ENCODE data around the gene WDR41. TPM values are rescaled to one million over a fixed set of nuclear protein-coding genes. Genes with fewer than 3 reads are reported as not detected.

The WDR41 gene
- total and polyA plus RNA-seq, 7 donors, result 14.3 to 65.6 (median 36.8) TPM

DNA sequence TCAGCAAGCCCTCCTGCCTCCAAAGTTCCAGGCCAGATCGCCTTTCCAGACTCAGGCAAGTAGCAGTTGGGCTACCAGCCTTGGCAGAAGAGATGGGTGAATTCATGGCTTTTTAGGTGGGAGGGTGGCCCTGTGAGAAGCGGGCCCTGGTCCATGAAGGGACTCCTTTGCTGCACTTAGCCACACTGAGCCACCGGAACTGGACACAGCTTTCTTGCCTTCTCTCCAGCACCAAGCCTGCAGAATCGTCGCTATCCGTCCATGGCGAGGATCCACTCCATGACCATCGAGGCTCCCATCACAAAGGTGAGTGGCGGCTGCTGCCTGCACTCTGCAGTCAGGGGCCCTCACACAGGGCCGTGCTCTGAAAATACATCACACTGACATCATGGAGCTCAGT is 85.0 kb downstream of the WDR41 start:
- no peak for DNase-seq
- H3K36me3 ChIP-seq, result no peaks in the 10 kb centered on the region
- intact Hi-C loops (cut with DNase I), result no loop called here
- H3K9me3 ChIP-seq, result no peaks in the 10 kb centered on the region
- no peaks in the 10 kb centered on the region for H3K27me3 ChIP-seq
- H3K27ac ChIP-seq, result no peak overlapping the region
- 93 to 94% methylated on average over 10 of the region's 10 CpGs for whole genome bisulfite sequencing, 2 donors
- H3K4me1 ChIP-seq, result no peaks in the 10 kb centered on the region
- H3K4me3 ChIP-seq, result no peak overlapping the region
- TF ChIP-seq, protein P1, sequence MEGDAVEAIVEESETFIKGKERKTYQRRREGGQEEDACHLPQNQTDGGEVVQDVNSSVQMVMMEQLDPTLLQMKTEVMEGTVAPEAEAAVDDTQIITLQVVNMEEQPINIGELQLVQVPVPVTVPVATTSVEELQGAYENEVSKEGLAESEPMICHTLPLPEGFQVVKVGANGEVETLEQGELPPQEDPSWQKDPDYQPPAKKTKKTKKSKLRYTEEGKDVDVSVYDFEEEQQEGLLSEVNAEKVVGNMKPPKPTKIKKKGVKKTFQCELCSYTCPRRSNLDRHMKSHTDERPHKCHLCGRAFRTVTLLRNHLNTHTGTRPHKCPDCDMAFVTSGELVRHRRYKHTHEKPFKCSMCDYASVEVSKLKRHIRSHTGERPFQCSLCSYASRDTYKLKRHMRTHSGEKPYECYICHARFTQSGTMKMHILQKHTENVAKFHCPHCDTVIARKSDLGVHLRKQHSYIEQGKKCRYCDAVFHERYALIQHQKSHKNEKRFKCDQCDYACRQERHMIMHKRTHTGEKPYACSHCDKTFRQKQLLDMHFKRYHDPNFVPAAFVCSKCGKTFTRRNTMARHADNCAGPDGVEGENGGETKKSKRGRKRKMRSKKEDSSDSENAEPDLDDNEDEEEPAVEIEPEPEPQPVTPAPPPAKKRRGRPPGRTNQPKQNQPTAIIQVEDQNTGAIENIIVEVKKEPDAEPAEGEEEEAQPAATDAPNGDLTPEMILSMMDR (IDR thresholded peaks at IDR 0.05), result no peak
- TF ChIP-seq EP300 (IDR thresholded peaks at IDR 0.05) (no peak), POLR2AphosphoS5 (IDR thresholded peaks at IDR 0.05) (no peak), POLR2A (IDR thresholded peaks at IDR 0.05) (no peak)

DNA sequence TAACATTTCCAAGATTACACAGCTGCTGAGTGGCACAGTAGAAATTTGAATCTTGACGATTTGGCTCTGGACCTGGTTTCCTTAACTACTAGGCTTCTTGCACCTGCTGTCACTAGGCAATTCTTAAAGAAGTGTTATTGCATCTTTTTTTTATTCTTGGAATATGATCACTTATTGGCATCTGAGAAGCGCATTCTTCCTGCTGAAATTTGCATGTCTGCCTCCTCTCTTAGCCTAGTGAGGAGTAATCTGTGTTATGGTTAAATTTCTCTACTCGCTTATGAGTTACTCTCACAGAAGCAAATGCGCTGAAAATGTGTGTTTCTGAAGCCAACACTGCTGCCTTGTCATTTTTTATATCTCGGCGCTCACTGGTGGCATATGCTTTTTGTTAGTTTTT is 89.3 kb downstream of the WDR41 start:
- Histone ChIP-seq H3K36me3 (no peaks in the 10 kb centered on the region), H3K27ac (no peak overlapping the region), H3K27me3 (no peaks in the 10 kb centered on the region), H3K4me3 (no peak overlapping the region), H3K4me1 (peaks cover 0 to 5% (median 0%) of the 10 kb centered on the region in 4 donors), H3K9me3 (no peaks in the 10 kb centered on the region)
- no peak for DNase-seq
- TF ChIP-seq POLR2AphosphoS5 (IDR thresholded peaks at IDR 0.05), result no peak
- no peak for TF ChIP-seq POLR2A (IDR thresholded peaks at IDR 0.05)
- TF ChIP-seq, protein P1 (IDR thresholded peaks at IDR 0.05), result no peak
- no peak for TF ChIP-seq EP300 (IDR thresholded peaks at IDR 0.05)
- 85 to 87% methylated on average over 6 of the region's 6 CpGs for WGBS, 2 donors
- intact Hi-C loops (cut with DNase I), result no loop called here

DNA sequence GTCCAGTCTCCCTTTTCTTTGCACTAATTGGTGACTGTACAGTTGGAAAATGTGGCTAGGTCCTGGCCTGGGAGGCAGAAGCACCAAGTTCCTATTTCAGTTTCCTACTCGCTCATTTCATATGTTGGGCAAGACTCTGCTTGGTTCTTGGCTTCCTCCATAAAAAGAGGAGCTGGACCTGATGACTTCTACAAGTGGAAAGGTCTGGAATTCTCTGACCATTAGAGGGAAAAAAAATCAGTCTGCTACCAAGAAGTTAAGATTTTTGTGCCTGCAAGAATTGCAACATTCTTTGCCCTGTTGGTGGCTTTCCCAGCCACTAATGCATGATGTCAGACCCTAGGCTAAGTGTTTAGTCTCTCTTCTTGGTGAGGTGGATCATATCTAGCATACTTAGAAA is 91.5 kb downstream of the WDR41 start:
- intact Hi-C loops (cut with DNase I), result no loop called here
- no peak for DNase-seq
- 94 to 97% methylated on average over 1 of the region's 1 CpG for WGBS, 2 donors

DNA sequence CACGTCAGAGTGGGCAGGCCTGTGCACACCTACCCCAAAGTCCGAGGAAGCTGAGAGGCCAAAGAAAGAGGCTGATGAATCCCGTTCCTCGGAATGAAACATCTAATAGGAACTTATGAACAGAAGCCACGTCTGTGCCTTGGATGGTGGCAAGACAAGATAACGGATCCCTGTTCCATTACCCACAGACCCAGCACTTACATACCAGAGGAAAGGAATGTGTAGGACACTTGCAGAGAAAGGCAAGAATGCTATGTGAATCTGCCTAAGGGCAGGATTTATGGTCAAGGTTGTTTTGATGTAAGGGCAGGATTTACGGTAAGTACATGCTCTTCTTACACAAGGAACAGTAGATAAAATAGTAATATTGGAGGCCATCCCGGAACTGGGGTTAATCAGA is 93.2 kb downstream of the WDR41 start:
- 91 to 92% methylated on average over 8 of the region's 8 CpGs for WGBS, 2 donors
- intact Hi-C loops (cut with DNase I), result no loop called here
- H3K36me3 ChIP-seq, result no peaks in the 10 kb centered on the region
- peaks cover 0 to 5% (median 0%) of the 10 kb centered on the region in 4 donors for H3K4me1 ChIP-seq
- H3K9me3 ChIP-seq, result no peaks in the 10 kb centered on the region
- DNase-seq, result no peak
- TF ChIP-seq EP300 (IDR thresholded peaks at IDR 0.05) (no peak), POLR2A (IDR thresholded peaks at IDR 0.05) (no peak), POLR2AphosphoS5 (IDR thresholded peaks at IDR 0.05) (no peak)
- TF ChIP-seq, protein P1 (IDR thresholded peaks at IDR 0.05), result no peak
- H3K27me3 ChIP-seq, result no peaks in the 10 kb centered on the region
- H3K27ac ChIP-seq, result no peak overlapping the region
- no peak overlapping the region for H3K4me3 ChIP-seq

More for the DNA sequence above, 91.5 kb downstream of the WDR41 start:
- Histone ChIP-seq H3K4me1 (peaks cover 0 to 5% (median 0%) of the 10 kb centered on the region in 4 donors), H3K36me3 (no peaks in the 10 kb centered on the region), H3K4me3 (no peak overlapping the region), H3K27me3 (no peaks in the 10 kb centered on the region), H3K9me3 (no peaks in the 10 kb centered on the region), H3K27ac (no peak overlapping the region)
- TF ChIP-seq, protein P1 (IDR thresholded peaks at IDR 0.05), result no peak
- TF ChIP-seq EP300 (IDR thresholded peaks at IDR 0.05), result no peak
- TF ChIP-seq POLR2A (IDR thresholded peaks at IDR 0.05), result no peak
- no peak for TF ChIP-seq POLR2AphosphoS5 (IDR thresholded peaks at IDR 0.05)

DNA sequence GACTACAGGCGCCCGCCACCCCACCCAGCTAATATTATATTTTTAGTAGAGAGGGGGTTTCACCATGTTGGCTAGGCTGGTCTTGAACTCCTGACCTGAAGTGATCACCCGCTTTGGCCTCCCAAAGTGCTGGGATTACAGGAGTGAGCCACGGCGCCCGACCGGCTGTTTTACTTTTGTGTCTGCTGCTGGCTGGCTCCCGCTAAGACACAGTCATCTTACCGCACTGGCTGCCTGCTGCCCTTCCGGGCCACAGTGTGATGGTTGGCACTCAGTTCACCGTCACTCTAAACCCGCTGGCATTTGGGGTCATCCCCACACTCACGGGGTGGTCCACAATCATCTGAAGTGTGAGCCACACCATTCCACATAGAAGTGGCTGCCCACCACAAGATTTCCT is 93.7 kb downstream of the WDR41 start:
- intact Hi-C loops (cut with DNase I), result no loop called here

More for the DNA sequence above, 93.7 kb downstream of the WDR41 start:
- Histone ChIP-seq H3K4me3 (no peak overlapping the region), H3K27me3 (no peaks in the 10 kb centered on the region), H3K36me3 (no peaks in the 10 kb centered on the region), H3K4me1 (peaks cover 0 to 5% (median 0%) of the 10 kb centered on the region in 4 donors), H3K27ac (no peak overlapping the region), H3K9me3 (no peaks in the 10 kb centered on the region)
- TF ChIP-seq POLR2A (IDR thresholded peaks at IDR 0.05) (no peak), POLR2AphosphoS5 (IDR thresholded peaks at IDR 0.05) (no peak), EP300 (IDR thresholded peaks at IDR 0.05) (no peak)
- TF ChIP-seq, protein P1 (IDR thresholded peaks at IDR 0.05), result no peak
- WGBS, 2 donors, result 97 to 98% methylated on average over 13 of the region's 13 CpGs
- DNase-seq, result no peak
